CD4-positive, alpha-beta T cell treated with Interleukin-6 for 4 hours (primary cell): ENCODE results near the gene MRNIP.

Experiments
- DNase-seq: peaks from one replicate; pipeline ENCODE4 v3.0.0-alpha.2; 2020; ENCODE audit warnings: mixed read lengths

The MRNIP gene

DNA sequence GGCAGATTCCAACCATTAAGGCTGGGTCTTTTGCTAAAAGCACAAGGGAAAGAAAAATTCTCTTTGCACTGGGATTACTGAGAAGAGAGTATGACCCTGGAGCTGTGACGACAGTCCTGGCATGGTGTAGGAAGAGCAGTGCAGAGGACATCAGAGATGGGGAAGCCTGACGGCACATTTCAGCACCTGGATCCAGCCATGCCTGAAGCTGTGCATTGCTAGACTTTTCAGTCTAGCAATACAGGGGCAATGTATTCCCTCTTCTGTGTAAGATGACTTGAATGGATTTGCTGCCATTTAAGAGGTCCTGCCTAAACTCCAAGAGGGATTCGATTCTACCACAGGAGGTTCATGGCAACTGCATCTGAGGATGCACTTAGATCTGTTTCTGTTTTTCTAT is 12.3 kb upstream of the MRNIP start:
- no peak for DNase-seq

DNA sequence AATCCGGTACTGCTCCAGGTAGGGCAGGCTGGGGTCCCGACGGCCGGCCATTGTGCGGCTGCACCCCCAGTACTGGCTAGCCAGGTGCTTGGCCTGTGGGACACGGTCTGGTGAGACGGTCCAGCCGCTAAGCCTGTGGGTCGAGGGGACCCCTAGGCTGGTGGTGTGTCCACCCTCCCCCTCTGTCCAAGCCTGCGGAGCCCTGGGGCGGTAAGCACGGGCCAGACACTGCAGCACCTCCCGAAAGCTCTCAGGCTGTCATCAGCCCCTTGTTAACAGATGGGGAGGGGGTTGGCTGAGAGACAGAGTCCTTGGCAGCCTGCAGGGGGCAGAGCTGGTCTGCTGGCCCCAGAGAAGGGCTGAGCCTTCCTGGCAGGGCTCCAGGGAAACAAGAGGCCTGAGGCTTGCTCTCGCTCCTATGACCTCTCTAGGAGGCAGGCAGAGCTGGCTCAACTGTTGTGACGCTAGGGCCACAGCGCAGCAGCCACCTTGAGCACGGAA is 11.8 kb upstream of the MRNIP start:
- no peak for DNase-seq

DNA sequence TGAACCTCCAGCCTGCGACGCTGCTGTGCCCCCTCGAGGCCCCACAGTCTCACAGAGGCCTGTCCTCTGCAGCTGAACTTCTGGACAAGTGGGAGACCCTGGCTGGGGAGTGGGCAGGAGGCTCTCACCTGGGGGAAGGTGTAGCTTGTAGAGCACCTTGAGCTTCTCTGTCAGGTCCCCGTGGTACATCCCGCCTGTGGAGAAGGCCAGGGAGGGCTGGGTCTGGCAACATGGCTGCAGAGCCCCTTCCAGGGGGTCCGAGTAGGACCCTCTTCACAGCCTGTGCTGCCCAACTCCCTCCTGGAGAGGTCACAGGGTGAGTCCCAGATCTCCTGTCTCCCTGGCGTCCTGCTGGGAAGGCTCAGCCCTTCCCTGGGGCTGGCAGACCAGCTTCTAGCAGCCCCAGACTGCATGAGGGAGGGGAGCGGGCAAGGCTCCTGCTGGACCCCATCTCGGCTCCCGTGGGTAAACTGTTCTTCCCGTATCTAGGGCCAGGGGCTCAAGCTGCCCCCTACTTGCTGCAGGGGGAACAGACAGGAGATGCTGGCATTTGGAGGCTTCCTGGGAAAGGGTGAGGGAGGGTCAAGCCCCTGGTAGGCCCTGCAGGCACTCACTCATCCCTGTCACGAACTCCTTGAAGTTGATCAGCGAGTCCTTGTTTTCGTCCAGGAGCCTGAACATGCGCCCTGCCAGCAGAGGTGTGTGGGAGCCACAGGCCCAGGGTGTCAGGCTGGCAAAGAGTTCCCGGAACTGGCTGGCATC is 11.2 kb upstream of the MRNIP start:
- DNase-seq, result no peak

DNA sequence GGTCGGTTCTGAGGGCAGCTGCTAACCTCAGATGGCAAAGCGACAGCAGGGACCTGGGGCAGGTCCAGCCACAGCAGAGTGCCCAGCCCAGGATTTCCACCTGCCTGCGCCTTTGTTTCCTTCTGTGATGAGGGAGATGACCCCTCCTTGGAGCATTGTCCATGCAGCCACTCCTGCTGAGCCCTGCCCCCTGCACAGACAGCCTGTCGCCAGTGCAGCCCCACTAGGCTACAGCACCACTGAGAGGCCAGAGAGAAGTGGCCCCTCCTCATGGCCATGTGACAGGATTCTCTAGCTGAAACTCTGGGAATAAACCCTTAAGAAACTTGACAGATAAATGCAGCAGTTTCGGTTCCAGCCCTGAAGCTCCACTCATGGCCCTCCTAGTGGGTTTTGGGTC is 10.5 kb upstream of the MRNIP start:
- DNase-seq, result no peak

GRCh38 chr5:179868541-179868940 is 9.9 kb upstream of the MRNIP start:
- DNase-seq, result no peak

GRCh38 chr5:179867476-179867875 is 8.9 kb upstream of the MRNIP start:
- no peak for DNase-seq

DNA sequence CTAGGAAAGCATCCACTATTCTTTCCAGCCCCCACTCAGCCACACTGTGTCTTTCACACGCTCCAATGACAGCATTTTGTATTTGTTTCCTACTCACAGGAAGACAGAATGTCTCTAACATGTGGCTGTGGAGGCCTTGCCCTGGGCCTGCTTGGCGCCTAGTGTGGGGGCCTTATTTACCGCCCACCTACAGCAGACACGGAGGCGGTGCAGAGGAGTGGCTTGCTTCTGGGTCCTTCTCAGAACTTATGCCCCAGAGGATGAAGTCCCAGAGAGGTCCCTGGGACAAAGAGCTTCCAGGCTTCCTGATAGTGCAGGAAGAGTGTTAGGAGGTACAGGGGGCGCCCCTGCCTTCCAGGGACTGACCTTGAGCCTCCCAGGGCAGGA is 8.5 kb upstream of the MRNIP start:
- DNase-seq, result no peak

GRCh38 chr5:179866241-179867078 is 7.8 kb upstream of the MRNIP start:
- DNase-seq, result no peak

DNA sequence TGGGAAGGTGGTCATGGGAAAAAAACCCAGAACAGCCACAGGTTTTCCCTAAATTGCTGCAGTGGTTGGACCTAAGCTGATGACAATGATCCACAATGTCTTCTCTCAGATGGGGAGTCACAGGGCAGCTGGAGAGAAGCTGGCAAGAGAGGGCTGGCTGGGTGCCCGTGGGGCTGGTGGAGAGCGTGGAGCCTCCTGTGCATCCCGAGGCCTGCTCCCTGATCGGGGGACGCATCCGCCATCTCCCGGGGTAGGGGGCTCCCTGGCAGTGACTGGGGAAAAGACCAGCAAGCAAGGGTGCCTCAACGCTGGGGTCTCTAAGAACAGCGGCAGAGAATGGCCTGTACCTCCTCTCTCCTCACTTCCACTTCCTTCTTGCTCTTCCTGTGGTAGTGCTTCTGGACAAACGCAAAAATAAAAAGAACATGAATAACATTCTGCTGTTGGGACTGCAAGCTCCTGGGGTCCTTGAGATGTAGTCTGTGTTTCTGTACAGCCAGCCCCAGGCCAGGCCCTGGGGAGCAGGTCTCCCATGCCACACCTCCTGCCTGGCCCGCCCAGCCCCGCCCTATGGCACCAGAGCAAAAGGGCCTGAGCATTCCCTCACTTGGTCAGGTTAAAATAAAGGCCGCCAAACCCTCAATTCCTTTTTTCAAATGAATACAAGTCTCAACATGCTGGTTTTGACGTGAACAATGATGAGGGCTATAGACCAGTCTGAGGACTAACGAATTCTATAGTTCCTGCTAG is 7.0 kb upstream of the MRNIP start:
- no peak for DNase-seq

DNA sequence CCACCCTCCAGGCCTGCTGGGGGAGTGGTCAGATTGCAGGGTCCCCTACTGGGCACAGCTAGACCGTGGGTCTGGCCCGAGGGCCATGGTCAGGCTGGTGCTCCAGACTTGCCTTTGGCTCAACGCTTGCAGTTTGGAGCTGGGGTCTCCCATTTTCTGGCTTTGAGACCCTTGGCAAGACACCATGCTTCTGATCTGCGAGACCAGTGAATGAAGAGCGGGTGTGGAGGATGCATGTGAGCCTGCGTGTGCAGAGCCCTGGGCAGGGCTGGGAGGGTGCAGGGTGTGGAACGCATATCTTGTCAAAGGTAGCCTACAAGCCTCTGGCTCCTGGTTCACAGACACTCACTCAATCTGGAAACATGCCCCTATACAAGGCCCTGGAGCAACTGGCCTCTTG is 6.1 kb upstream of the MRNIP start:
- no peak for DNase-seq

DNA sequence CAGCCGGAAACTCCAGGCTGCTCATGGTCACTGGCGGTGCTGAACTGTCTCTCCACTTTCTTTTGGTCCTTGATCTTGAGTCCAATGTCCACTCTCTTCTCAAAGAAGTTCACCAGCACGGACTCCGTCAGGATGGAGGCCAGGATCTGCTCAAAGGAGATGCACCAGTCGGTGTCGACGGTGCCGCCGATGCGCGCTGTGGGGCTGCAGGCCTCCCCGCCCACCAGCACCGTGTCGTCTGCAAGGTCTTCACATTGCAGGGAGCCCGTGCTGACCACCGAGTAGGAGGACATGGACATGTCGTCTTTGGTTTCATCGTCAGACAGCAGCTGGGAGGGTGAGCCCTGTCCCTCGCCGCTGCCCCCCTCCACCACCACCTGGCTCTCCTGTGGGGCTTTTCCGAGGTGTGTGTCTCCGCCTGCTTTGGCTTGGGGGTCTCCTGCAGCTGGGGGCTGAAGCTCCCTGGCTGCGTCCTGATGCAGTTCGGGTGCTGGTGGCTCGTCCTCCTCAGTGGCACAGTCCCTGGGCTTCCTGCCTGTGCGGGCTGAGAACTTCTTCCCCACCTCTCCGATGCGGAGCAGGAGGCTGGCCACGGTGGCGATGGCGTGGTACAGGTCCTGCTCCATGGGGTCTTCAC is 5.0 kb upstream of the MRNIP start:
- no peak for DNase-seq

- DNase-seq, result no peak
Measured at GRCh38 chr5:179862891-179863290, 4.3 kb upstream of the MRNIP start.

DNA sequence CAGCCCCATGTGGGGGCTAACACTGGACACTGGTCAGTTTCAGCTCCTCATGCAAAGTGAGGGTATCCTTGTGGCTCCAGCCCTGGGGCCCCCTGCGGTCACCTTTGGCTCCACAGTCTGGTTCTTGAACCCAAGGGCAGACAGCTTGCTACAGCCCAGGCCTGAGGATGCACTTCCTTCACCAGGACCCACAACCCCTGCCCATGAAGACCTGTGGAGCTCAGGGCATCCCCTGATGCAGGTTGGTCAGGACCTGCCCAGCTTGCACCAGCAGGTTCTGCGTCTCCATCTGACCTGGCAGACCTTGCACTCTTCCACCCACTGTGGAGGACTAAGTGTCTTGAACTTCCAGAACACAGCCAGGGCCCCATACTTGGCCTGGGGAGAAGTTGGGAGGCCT is 3.7 kb upstream of the MRNIP start:
- no peak for DNase-seq

GRCh38 chr5:179860301-179860700 is 1.7 kb upstream of the MRNIP start:
- DNase-seq, result no peak

GRCh38 chr5:179858241-179858585 is 404 bp downstream of the MRNIP start:
- peak; percentile 64 for DNase-seq

GRCh38 chr5:179854356-179854755 is 4.3 kb downstream of the MRNIP start:
- no peak for DNase-seq

DNA sequence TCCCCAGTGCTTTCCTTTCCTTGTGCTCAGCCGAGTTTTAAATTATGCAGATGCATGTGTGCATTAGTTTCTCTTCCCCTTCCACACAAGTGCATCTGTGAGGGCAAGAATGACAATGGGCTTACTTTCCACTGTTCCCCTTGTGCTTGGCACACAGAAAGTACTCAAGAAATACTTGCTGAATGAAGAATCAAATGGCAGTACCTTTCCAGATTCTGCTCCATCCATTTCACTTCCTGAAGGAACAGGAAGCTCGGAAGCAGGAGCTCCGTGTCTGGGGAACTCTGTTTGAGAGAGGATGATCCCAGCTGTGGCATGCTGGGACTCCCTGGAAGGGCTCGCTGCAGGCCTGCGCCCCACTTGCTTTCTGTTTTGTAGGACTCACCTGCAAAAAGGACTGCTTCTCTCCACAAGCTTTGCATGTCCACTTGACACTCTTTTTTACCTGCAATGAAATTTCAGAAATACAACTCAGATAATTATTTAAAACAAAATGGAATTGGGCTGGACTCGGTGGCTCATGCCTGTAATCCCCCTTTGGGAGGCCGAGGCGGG is 5.5 kb downstream of the MRNIP start:
- no peak for DNase-seq

GRCh38 chr5:179841621-179842020 is 17.0 kb downstream of the MRNIP start:
- DNase-seq, result no peak

DNA sequence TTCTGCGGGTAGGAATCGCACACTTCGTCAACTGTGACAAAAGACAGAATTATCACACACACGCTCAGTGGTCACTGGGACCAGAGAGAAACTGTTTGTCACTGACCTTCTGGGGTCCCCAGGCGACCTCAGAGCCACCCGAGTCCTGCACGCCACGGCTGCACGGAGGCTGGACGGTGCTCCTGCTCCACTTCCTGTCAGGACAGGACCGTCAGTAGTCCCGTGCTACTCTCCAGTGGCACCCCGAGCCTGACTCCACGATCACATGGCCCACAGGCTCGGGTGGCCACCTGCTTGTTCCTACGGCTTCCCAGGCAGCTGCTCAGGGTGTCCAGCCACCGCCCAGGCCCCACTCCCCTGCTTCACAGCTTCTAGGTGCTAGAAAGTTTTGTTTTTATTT is 17.9 kb downstream of the MRNIP start:
- DNase-seq, result no peak

- no peak for DNase-seq
Measured at GRCh38 chr5:179840321-179840720, 18.3 kb downstream of the MRNIP start.

GRCh38 chr5:179839328-179840256 is 19.0 kb downstream of the MRNIP start:
- DNase-seq, result no peak
